ENCODE data around the gene IL1R2.

- TF ChIP-seq POLR2A (IDR thresholded peaks at IDR 0.05), result no peak
- TF ChIP-seq CTCF (IDR thresholded peaks at IDR 0.05), result no peak
These were observed 52.6 kb downstream of the IL1R2 start for GRCh38 chr2:102044235-102044896.

Data from Peyer's patch (tissue), 4 donors.